IMR-90 (cell line): ENCODE data around the gene KCNQ5.

Source experiments
- BHLHE40 ChIP-seq: fragments of 150-350 bp; IDR thresholded peaks from 2 replicates; pipeline ENCODE4 v1.6.1; 2016; ENCODE audit warnings: mild to moderate bottlenecking, low read depth, low read length
- CEBPB ChIP-seq: IDR thresholded peaks from 2 replicates; pipeline ENCODE4 v1.6.1; 2012; ENCODE audit warnings: low read depth, low read length, improper control_type of control experiment
- CTCF ChIP-seq: conservative IDR thresholded peaks from 2 replicates; pipeline ENCODE4 v1.5.1; 2012; ENCODE audit warnings: mild to moderate bottlenecking, low read depth, low read length, improper control_type of control experiment
- ELK1 ChIP-seq: fragments of 150-350 bp; IDR thresholded peaks from 2 replicates; pipeline ENCODE4 v1.6.1; 2016; ENCODE audit warnings: low read depth, mild to moderate bottlenecking, low read length, moderate library complexity, borderline replicate concordance
- MAFK ChIP-seq: IDR thresholded peaks from 2 replicates; pipeline ENCODE4 v1.6.1; 2012; ENCODE audit warnings: low read depth, low read length, improper control_type of control experiment
- MAZ ChIP-seq: IDR thresholded peaks from 2 replicates; pipeline ENCODE4 v1.6.1; 2012; ENCODE audit warnings: low read depth, mild to moderate bottlenecking, low read length, improper control_type of control experiment, moderate library complexity, borderline replicate concordance
- POLR2A ChIP-seq: IDR thresholded peaks from 2 replicates; pipeline ENCODE4 v1.6.1; 2012; ENCODE audit warnings: mild to moderate bottlenecking, low read depth, low read length
- RAD21 ChIP-seq: IDR thresholded peaks from 2 replicates; pipeline ENCODE4 v1.6.1; 2012; ENCODE audit warnings: low read length, improper control_type of control experiment
- RCOR1 ChIP-seq: IDR thresholded peaks from 2 replicates; pipeline ENCODE4 v1.6.1; 2012; ENCODE audit warnings: mild to moderate bottlenecking, low read length, improper control_type of control experiment; ENCODE audit not compliant: insufficient replicate concordance
- USF2 ChIP-seq: fragments of 150-350 bp; IDR thresholded peaks from 2 replicates; pipeline ENCODE4 v1.6.1; 2017; ENCODE audit warnings: mild to moderate bottlenecking, antibody characterized with exemption, low read length, low read depth

DNA sequence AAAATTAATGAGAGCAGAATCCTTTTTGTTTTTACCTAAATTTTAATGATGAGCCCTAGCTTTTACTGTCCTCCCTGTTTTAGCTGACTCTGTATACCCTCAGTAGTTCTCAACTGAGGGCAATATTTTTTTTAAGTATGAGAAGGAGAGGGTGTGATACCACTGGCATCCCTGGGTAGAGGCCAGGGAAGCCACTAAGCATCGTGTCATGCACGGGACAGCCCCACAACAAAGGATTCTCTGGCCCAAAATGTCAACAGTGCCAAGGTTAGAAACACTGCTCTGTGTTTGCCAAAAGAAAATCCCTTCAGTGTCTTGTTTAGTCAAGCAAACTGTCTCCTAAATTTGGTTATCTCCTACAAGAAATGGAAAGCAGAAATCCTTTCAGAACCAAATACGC is 210.4 kb downstream of the KCNQ5 start:
- TF ChIP-seq POLR2A, result no peak
- no peak for TF ChIP-seq CTCF
- TF ChIP-seq MAFK, result no peak
- TF ChIP-seq RAD21, result no peak
- no peak for TF ChIP-seq RCOR1
- TF ChIP-seq MAZ, result no peak
- TF ChIP-seq BHLHE40, result no peak
- no peak for TF ChIP-seq USF2
- no peak for TF ChIP-seq ELK1
- no peak for TF ChIP-seq CEBPB
